DND-41 (cell line): ENCODE measurements around the gene ATP11B.

ENCODE experiments used
- ATAC-seq: fragments of 200-7000 bp; cut with Tn5 transposase; 3 replicates; pipeline ENCODE4 v1.9.1; 2021; ENCODE audit warnings: low read depth; ENCODE audit not compliant: insufficient read depth
- DNase-seq: peaks from one replicate; pipeline ENCODE4 v3.0.0-alpha.2; 2020
- H2AFZ ChIP-seq: 2 replicates; pipeline ENCODE4 v1.6.0; 2012; ENCODE audit warnings: low read depth, low read length
- H3K27ac ChIP-seq: 2 replicates; pipeline ENCODE4 v1.5.1; 2012; ENCODE audit warnings: low read length, inconsistent platforms
- H3K27me3 ChIP-seq: fragments of 200-600 bp; sonication (generic); 2 replicates; pipeline ENCODE4 v1.6.0; 2012; ENCODE audit warnings: low read length, mild to moderate bottlenecking, inconsistent platforms; ENCODE audit not compliant: insufficient read depth, poor library complexity
- H3K36me3 ChIP-seq: 2 replicates; pipeline ENCODE4 v1.5.1; 2012; ENCODE audit warnings: low read length, inconsistent platforms; ENCODE audit not compliant: insufficient read depth
- H3K4me1 ChIP-seq: 2 replicates; pipeline ENCODE4 v1.5.1; 2012; ENCODE audit warnings: mild to moderate bottlenecking, low read length; ENCODE audit not compliant: insufficient read depth
- H3K4me2 ChIP-seq: 2 replicates; pipeline ENCODE4 v1.6.0; 2012; ENCODE audit warnings: mild to moderate bottlenecking, moderate library complexity, low read length, inconsistent platforms; ENCODE audit not compliant: insufficient read depth
- H3K4me3 ChIP-seq, 2 experiments: fragments of 200-600 bp in 1 of 2; shearing (Covaris generic) in 1 of 2; 2 replicates each; pipeline ENCODE4 v1.5.1; 2012 to 2016; ENCODE audit warnings: inconsistent platforms in 2 of 2, low read length in 2 of 2, mild to moderate bottlenecking in 2 of 2, low read depth in 1 of 2, moderate library complexity in 1 of 2
- H3K79me2 ChIP-seq: 2 replicates; pipeline ENCODE4 v1.6.0; 2012; ENCODE audit warnings: low read length, inconsistent platforms; ENCODE audit not compliant: insufficient read depth
- H3K9ac ChIP-seq: 2 replicates; pipeline ENCODE4 v1.6.0; 2012; ENCODE audit warnings: low read depth, mild to moderate bottlenecking, inconsistent platforms, low read length, moderate library complexity
- H3K9me3 ChIP-seq: 2 replicates; pipeline ENCODE4 v1.5.1; 2012; ENCODE audit warnings: low read length, moderate library complexity, mild to moderate bottlenecking, inconsistent platforms; ENCODE audit not compliant: insufficient read depth, severe bottlenecking
- H4K20me1 ChIP-seq: 2 replicates; pipeline ENCODE4 v1.6.0; 2012; ENCODE audit warnings: low read length; ENCODE audit not compliant: insufficient read depth
- CTCF ChIP-seq: IDR thresholded peaks from 2 replicates; pipeline ENCODE4 v1.5.1; 2012; ENCODE audit warnings: borderline replicate concordance, low read length, moderate library complexity, mild to moderate bottlenecking; ENCODE audit not compliant: poor library complexity, severe bottlenecking; ENCODE audit errors: extremely low read depth
- EZH2 ChIP-seq: IDR thresholded peaks from 3 replicates; pipeline ENCODE4 v1.6.1; 2012; ENCODE audit warnings: borderline replicate concordance, low read depth, mild to moderate bottlenecking, moderate library complexity, low read length, inconsistent platforms; ENCODE audit not compliant: severe bottlenecking

The ATP11B gene

GRCh38 chr3:182957226-182957625 lies 163.9 kb downstream of the ATP11B start:
- ATAC-seq (no peak), DNase-seq (no peak)
- Histone ChIP-seq H3K79me2 (peaks cover 21% of the 10 kb centered on the region), H3K9ac (no peak overlapping the region), H3K4me3 (no peak overlapping the region), H3K4me2 (no peak overlapping the region), H3K27me3 (no peaks in the 10 kb centered on the region), H2AFZ (no peak overlapping the region), H3K9me3 (no peaks in the 10 kb centered on the region), H3K4me1 (no peaks in the 10 kb centered on the region), H3K36me3 (peaks cover 63% of the 10 kb centered on the region), H3K27ac (no peak overlapping the region), H4K20me1 (peaks cover 8% of the 10 kb centered on the region; the same call in 1 of the 2 replicates)
- no peak for TF ChIP-seq EZH2
- TF ChIP-seq CTCF: no peak

GRCh38 chr3:182957676-182958266 lies 164.5 kb downstream of the ATP11B start:
- H3K9ac ChIP-seq: no peak overlapping the region
- no peaks in the 10 kb centered on the region for H3K4me1 ChIP-seq
- H3K36me3 ChIP-seq: peaks cover 63% of the 10 kb centered on the region
- H2AFZ ChIP-seq: no peak overlapping the region
- no peak overlapping the region for H3K4me2 ChIP-seq
- H3K79me2 ChIP-seq: peaks cover 26% of the 10 kb centered on the region
- H3K27ac ChIP-seq: no peak overlapping the region
- ATAC-seq (no peak), DNase-seq (no peak)
- H3K4me3 ChIP-seq: no peak overlapping the region
- no peaks in the 10 kb centered on the region for H3K27me3 ChIP-seq
- H4K20me1 ChIP-seq: peaks cover 12% of the 10 kb centered on the region
- TF ChIP-seq CTCF (no peak), EZH2 (no peak)
- H3K9me3 ChIP-seq: no peaks in the 10 kb centered on the region

- Histone ChIP-seq H2AFZ (no peak overlapping the region), H3K9ac (no peak overlapping the region), H3K36me3 (peaks cover 62% of the 10 kb centered on the region), H3K4me1 (no peaks in the 10 kb centered on the region), H3K4me2 (no peak overlapping the region), H3K27ac (no peak overlapping the region), H3K4me3 (no peak overlapping the region), H4K20me1 (peaks cover 19% of the 10 kb centered on the region), H3K27me3 (no peaks in the 10 kb centered on the region), H3K9me3 (no peaks in the 10 kb centered on the region), H3K79me2 (peaks cover 44% of the 10 kb centered on the region)
- DNase-seq: no peak
- 0 out of 3 replicates have a peak, but pooled peaks have one; percentile 29 for ATAC-seq
- TF ChIP-seq CTCF: no peak
- TF ChIP-seq EZH2: no peak
These were observed 166.4 kb downstream of the ATP11B start for GRCh38 chr3:182959474-182960350.
